Ureter (tissue), 1 donor: Measurements from ENCODE around the gene KCNH4. TPM values are rescaled to one million over a fixed set of nuclear protein-coding genes. Genes with fewer than 3 reads are reported as not detected.

ENCODE experiments used
- DNase-seq: peaks from one replicate; pipeline ENCODE4 v3.0.0-alpha.2; 2020; ENCODE audit warnings: low spot score
- total RNA-seq: library from RNA; stranded (reverse); gene quantifications from one replicate; pipeline ENCODE4 v1.2.4, GENCODE V29; 2023
- donor health status: DM: yes; HTN: yes; CAD: no.

The KCNH4 gene
- total RNA-seq, 1 donor from 2014 or later: 0.99 TPM

GRCh38 chr17:42136654-42137051, 44.3 kb downstream of the KCNH4 start:
- DNase-seq: no peak

DNA sequence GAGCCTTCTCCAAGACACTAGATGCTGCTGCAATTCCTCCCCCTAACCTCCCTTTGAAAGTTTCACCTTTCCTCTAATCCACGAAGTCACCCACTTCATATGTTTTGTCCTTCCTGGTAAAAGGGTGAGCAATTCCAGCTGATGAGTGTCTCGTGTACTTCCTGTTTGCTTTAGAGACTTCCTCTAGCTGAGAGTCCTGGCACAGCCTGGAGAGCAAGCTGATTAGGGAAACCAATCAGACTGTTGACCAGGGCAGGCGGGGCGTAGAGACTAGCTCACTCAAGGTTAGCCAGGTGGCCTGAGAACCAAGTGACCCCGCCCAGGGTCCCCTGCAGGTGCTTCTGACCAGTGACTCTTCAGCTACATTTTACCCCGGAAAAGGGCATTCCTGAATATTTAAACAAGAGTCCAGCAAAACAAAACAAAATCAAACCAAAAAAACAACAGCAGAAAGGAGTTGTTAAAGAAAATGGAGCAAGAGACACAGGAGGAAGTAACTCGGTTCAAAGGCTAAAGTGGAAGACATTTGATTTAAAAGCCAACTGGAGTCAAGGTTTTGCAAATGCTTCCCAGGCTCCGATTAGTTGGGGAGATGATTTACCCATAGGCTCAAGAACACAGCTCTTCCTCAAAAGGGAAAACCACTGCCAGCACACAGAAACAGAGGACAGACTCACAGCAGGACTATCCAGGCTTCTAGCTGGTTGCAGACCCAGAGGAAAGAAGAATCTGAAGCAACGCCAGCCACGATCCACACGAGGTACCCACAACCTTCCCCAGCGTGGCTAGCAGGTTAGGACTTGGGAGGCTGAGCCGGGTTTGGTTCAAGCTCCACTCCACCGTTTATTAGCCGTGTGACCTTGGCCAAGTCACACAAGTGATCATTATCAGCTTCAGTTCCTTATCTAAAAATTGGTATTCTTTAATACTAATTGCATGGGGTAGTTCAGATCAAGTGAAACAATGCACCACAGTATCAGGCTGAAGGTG, 45.0 kb downstream of the KCNH4 start:
- peak; percentile 79 for DNase-seq

- DNase-seq: no peak
These were observed 45.8 kb downstream of the KCNH4 start for GRCh38 chr17:42135151-42135550.

DNA sequence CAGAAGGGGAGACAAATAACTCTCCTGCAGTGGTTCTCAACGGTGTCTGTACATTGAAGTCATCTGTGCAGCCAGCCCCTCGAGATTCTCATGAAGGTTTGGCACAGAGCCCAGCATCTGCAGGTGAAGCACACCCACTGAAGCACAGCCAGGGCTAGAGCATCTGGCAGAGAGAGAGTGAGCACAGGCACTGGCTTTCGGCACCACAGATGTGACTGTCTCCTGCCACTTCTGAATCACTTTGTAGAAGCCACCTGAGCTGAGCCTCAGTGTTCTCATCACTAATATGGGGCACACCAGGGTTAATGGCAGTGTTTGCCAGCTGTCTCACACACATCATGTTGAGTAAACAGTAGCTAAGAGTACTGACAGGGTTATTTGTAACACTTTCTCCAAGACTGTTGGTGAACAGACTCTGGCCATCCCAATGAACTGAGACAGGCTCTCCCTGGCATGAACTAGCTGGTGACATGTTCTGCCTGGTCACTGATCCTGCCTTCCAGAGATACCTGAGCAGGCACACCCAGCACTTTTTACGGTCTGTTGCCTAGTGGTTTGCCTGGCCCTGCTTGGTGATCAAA, 47.4 kb downstream of the KCNH4 start:
- DNase-seq: no peak

GRCh38 chr17:42132941-42133340, 48.0 kb downstream of the KCNH4 start:
- DNase-seq: peak; percentile 73

GRCh38 chr17:42131981-42132432, 48.9 kb downstream of the KCNH4 start:
- DNase-seq: no peak

GRCh38 chr17:42131232-42131631, 49.7 kb downstream of the KCNH4 start:
- DNase-seq: no peak

GRCh38 chr17:42130310-42130936, 50.5 kb downstream of the KCNH4 start:
- DNase-seq: no peak

DNA sequence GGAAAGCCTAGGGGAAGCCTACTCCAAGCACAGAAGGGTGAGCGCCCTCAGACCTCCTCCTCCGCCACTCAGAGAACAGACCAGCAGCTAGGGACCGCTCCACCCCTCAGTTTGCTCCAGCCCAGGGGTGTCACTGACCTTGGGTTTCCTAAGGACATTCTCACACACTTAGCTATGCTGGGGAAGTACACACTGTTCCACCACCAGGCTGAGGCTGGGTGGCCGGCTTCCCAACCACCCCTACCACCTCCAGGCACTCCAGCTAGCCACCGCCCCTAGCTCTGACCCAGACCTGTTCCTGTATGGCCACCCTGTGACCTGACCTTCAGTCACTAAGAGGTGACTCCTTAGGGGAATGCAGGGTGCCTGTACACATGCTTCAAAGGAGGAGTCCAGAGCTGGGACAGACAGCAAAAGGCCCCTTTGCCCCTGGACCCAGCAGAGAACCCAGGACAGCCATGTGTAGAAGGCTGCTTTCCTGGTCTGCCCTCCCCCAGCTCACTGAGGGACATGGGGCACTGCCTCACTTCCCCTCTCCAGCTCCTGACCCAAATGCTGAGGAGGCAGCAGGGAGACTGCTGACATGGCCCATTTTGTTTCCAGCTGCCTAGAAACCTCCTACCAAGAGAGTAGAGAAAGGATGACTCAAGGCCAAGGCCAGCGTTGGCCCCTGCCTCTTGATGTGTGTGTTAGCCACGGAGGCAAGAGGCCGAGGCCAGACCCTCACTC, 51.7 kb downstream of the KCNH4 start:
- DNase-seq: no peak

DNA sequence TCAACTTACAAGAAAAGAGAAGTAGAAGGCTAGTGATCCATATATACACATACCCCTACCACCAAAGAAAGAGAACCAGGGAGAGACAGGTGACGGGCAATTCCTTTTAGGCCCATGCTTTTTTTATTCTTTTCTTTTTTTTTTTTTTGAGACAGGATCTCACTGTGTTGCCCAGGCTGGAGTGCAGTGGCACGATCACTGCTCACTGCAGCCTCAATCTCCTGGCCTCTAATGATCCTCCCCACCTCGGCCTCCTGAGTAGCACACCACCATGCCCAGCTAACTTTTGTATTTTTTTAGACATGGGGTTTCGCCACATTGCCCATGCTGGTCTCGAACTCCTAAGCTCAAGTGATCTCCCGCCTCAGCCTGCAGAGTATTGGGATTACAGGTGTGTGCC, 53.5 kb downstream of the KCNH4 start:
- DNase-seq: no peak

DNA sequence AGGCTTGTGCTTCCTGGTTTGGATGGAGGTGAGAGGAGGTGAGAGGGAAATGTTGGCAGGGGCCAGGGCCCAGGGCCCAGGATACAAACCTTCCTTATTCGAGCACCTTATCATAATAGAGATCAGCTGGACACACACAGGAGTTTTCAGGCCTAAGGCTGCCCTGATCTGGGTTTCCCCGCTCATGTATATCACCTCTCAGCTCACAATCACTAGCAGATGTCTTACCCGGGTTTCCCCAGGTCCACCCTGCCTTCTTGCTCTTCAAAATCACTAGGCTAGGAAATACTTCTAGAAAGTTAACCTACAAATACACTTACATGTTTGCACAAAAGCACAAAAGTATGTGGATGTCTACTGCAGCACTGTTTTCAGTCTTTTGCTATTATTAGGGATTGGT, 54.1 kb downstream of the KCNH4 start:
- DNase-seq: no peak

GRCh38 chr17:42125565-42125964, 55.4 kb downstream of the KCNH4 start:
- DNase-seq: no peak

- no peak for DNase-seq
These were observed 56.7 kb downstream of the KCNH4 start for GRCh38 chr17:42124256-42124655.

- DNase-seq: peak; percentile 71
These were observed 58.3 kb downstream of the KCNH4 start, which contains the start of gene HSPB9 for GRCh38 chr17:42122371-42123303. Gene HSPB9, plus strand, starts transcription at chr17:42122804. Its CDS starts 47 bp downstream, at chr17:42122851.

- DNase-seq: peak; percentile 78
These were observed 59.9 kb downstream of the KCNH4 start, which contains the start of gene KAT2A for GRCh38 chr17:42120770-42121769. Gene KAT2A, minus strand, starts transcription at chr17:42121367. Its CDS starts 63 bp downstream, at chr17:42121304.

GRCh38 chr17:42120161-42120769, 60.7 kb downstream of the KCNH4 start:
- DNase-seq: no peak

- no peak for DNase-seq
These were observed 61.6 kb downstream of the KCNH4 start for GRCh38 chr17:42119301-42119700.

DNA sequence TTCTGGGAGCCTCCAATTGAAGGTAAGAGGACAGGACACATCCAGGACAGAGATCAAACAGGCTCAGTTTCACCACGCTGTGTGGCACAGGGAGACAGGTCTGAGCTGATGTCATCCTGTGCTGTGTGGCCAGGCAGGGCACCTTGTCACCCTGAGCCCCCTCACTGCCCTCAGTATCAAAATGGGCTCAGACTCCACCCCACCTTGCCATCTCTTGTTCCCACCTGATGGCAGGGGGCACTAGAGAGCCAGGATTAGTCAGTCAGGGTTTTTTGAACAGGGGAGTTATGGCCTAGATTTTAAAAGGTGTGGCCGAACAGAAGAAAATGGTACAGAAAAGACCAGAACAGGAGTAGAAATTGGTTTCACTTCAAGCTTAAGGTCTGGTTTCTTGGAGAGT, 62.4 kb downstream of the KCNH4 start:
- no peak for DNase-seq

DNA sequence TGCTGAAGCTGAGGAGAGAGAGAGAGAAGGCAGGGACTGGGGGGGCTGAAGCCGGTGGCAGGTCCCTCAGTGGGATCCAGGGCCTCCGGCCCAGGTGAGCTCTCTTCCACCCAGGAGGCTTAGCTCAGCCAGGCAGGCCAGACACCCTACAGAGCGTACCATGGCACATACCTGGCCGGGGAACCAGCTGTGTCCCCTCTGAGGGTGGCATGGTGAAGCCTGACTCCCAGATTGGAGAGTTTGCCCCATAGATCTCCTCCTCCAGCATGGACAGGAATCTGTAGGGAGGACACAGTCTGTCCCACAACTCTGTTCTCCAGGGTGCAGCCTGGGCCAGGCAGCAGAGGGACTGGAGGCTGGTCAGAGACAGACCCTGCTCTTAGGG, 62.8 kb downstream of the KCNH4 start:
- no peak for DNase-seq
